Measurements from ENCODE around the gene VGLL4.

GRCh38 chr3:11606865-11607440 lies 36.8 kb downstream of the VGLL4 start:
- TF ChIP-seq, protein P1, sequence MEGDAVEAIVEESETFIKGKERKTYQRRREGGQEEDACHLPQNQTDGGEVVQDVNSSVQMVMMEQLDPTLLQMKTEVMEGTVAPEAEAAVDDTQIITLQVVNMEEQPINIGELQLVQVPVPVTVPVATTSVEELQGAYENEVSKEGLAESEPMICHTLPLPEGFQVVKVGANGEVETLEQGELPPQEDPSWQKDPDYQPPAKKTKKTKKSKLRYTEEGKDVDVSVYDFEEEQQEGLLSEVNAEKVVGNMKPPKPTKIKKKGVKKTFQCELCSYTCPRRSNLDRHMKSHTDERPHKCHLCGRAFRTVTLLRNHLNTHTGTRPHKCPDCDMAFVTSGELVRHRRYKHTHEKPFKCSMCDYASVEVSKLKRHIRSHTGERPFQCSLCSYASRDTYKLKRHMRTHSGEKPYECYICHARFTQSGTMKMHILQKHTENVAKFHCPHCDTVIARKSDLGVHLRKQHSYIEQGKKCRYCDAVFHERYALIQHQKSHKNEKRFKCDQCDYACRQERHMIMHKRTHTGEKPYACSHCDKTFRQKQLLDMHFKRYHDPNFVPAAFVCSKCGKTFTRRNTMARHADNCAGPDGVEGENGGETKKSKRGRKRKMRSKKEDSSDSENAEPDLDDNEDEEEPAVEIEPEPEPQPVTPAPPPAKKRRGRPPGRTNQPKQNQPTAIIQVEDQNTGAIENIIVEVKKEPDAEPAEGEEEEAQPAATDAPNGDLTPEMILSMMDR (IDR thresholded peaks at IDR 0.05) = no peak
- no peak for TF ChIP-seq POLR2AphosphoS5 (IDR thresholded peaks at IDR 0.05)
- TF ChIP-seq POLR2A (IDR thresholded peaks at IDR 0.05) = no peak
- no peak for TF ChIP-seq EP300 (IDR thresholded peaks at IDR 0.05)
